ENCODE results near the gene TBCD.

Gene TBCD

DNA sequence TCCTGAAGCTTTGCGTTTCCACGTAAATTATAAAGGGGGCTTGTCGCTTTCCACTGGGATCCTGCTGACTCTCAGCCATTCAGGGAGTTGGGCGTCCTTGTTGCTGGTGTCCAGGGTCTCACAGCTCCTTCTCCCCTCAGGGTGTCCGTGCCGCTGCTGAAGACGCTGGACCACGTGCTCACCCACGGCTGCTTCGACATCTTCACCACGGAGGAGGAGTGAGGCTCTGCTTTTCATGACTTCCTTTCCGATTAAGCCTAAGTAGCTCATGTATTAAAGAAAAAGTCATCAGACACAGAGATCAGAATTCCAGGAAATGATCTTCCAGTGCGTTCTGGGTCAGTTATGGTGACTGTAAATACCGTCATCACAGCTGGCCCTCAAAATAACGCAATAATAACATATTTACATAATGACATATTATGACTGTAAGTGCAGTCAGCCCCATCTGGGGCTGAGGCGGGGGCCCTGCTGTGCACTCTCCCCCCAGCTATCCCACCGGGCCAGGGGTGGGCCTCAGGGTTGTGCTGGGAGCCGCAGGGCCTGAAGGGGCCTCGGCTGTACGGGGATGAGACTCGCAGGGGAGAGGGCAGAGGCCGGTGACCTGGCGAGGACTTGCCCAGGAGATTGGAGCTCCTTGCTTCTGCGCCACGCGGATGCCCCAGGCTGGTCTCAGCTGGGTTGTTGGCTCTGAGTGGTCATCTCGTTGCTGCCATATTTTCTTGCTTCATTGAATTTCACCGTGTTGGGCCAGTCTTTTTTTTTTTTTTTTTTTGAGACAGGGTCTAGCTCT, 180.8 kb downstream of the TBCD start:
- Histone ChIP-seq H3K4me2 (ENCODE audit: low read depth, low read length, poor library complexity, severe bottlenecking) (no peak overlapping the region), H3K36me3 (ENCODE audit: low read length) (no peaks in the 10 kb centered on the region; the same call in 1 of the 2 replicates), H3K9ac (ENCODE audit: low read length) (no peak overlapping the region), H3K9me3 (ENCODE audit: insufficient read depth, low read length) (no peaks in the 10 kb centered on the region), H3K27ac (ENCODE audit: low read depth, low read length) (no peak overlapping the region), H3K79me2 (ENCODE audit: insufficient read depth, low read length) (no peaks in the 10 kb centered on the region), H4K20me1 (ENCODE audit: low read depth, low read length) (no peaks in the 10 kb centered on the region), H3K27me3 (ENCODE audit: low read length) (no peaks in the 10 kb centered on the region), H3K9me2 (replicated peaks; ENCODE audit: insufficient read depth, low read length) (no peaks in the 10 kb centered on the region), H2AFZ (ENCODE audit: low read depth, low read length, severe bottlenecking) (no peak overlapping the region), H3K4me3 (ENCODE audit: insufficient read depth, low read length, poor library complexity, severe bottlenecking) (no peak overlapping the region), H3F3A (ENCODE audit: insufficient read depth) (no peaks in the 10 kb centered on the region)
- no peak for TF ChIP-seq EZH2phosphoT487 (conservative IDR thresholded peaks at IDR 0.05; ENCODE audit: low read length)
- TF ChIP-seq, protein P1, sequence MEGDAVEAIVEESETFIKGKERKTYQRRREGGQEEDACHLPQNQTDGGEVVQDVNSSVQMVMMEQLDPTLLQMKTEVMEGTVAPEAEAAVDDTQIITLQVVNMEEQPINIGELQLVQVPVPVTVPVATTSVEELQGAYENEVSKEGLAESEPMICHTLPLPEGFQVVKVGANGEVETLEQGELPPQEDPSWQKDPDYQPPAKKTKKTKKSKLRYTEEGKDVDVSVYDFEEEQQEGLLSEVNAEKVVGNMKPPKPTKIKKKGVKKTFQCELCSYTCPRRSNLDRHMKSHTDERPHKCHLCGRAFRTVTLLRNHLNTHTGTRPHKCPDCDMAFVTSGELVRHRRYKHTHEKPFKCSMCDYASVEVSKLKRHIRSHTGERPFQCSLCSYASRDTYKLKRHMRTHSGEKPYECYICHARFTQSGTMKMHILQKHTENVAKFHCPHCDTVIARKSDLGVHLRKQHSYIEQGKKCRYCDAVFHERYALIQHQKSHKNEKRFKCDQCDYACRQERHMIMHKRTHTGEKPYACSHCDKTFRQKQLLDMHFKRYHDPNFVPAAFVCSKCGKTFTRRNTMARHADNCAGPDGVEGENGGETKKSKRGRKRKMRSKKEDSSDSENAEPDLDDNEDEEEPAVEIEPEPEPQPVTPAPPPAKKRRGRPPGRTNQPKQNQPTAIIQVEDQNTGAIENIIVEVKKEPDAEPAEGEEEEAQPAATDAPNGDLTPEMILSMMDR (IDR thresholded peaks at IDR 0.05; ENCODE audit: insufficient read depth, low read length, poor library complexity, severe bottlenecking), result no peak

DNA sequence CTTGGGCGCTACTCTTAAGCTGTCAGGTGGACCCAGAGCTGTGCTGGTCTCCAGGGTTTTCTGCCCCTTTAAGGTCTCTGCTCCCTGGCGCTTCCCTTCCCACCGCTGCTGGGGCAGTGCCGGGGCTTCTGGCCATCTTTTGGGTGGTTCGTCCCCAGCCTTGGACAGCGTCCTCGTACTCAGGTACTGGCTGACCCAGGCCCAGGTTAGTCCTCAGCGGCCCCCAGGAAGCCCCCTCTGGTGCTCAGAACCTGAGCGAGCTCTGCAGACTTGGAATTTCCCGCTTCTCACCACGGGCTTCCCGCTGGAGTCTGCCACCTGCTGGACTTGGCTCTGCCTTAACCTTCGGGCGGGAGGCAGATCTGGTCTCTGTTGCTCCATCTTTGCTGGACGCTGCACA, 182.0 kb downstream of the TBCD start:
- H3K4me2 ChIP-seq (ENCODE audit: low read depth, low read length, poor library complexity, severe bottlenecking), result no peak overlapping the region
- H3K9me3 ChIP-seq (ENCODE audit: insufficient read depth, low read length), result no peaks in the 10 kb centered on the region
- no peaks in the 10 kb centered on the region for H3K79me2 ChIP-seq (ENCODE audit: insufficient read depth, low read length)
- no peaks in the 10 kb centered on the region for H3F3A ChIP-seq (ENCODE audit: insufficient read depth)
- H3K9ac ChIP-seq (ENCODE audit: low read length), result no peak overlapping the region
- H2AFZ ChIP-seq (ENCODE audit: low read depth, low read length, severe bottlenecking), result no peak overlapping the region
- H3K27ac ChIP-seq (ENCODE audit: low read depth, low read length), result no peak overlapping the region
- no peaks in the 10 kb centered on the region for H3K9me2 ChIP-seq (replicated peaks; ENCODE audit: insufficient read depth, low read length)
- H3K36me3 ChIP-seq (ENCODE audit: low read length), result no peaks in the 10 kb centered on the region; the same call in 1 of the 2 replicates
- H3K4me3 ChIP-seq (ENCODE audit: insufficient read depth, low read length, poor library complexity, severe bottlenecking), result no peak overlapping the region
- no peaks in the 10 kb centered on the region for H3K27me3 ChIP-seq (ENCODE audit: low read length)
- TF ChIP-seq, protein P1 (IDR thresholded peaks at IDR 0.05; ENCODE audit: insufficient read depth, low read length, poor library complexity, severe bottlenecking), result no peak
- TF ChIP-seq EZH2phosphoT487 (conservative IDR thresholded peaks at IDR 0.05; ENCODE audit: low read length), result no peak
- H4K20me1 ChIP-seq (ENCODE audit: low read depth, low read length), result no peaks in the 10 kb centered on the region

GRCh38 chr17:82935966-82936767, 184.3 kb downstream of the TBCD start:
- no peak overlapping the region for H3K4me2 ChIP-seq (ENCODE audit: low read depth, low read length, poor library complexity, severe bottlenecking)
- H3K27ac ChIP-seq (ENCODE audit: low read depth, low read length), result no peak overlapping the region
- H3K27me3 ChIP-seq (ENCODE audit: low read length), result no peaks in the 10 kb centered on the region
- H3K36me3 ChIP-seq (ENCODE audit: low read length), result no peaks in the 10 kb centered on the region; the same call in 1 of the 2 replicates
- H3K79me2 ChIP-seq (ENCODE audit: insufficient read depth, low read length), result no peaks in the 10 kb centered on the region
- H3F3A ChIP-seq (ENCODE audit: insufficient read depth), result no peaks in the 10 kb centered on the region
- no peak for TF ChIP-seq EZH2phosphoT487 (conservative IDR thresholded peaks at IDR 0.05; ENCODE audit: low read length)
- TF ChIP-seq, protein P1 (IDR thresholded peaks at IDR 0.05; ENCODE audit: insufficient read depth, low read length, poor library complexity, severe bottlenecking), result no peak
- no peak overlapping the region for H3K4me3 ChIP-seq (ENCODE audit: insufficient read depth, low read length, poor library complexity, severe bottlenecking)
- H4K20me1 ChIP-seq (ENCODE audit: low read depth, low read length), result no peaks in the 10 kb centered on the region
- no peak overlapping the region for H3K9ac ChIP-seq (ENCODE audit: low read length)
- no peaks in the 10 kb centered on the region for H3K9me2 ChIP-seq (replicated peaks; ENCODE audit: insufficient read depth, low read length)
- no peak overlapping the region for H2AFZ ChIP-seq (ENCODE audit: low read depth, low read length, severe bottlenecking)
- H3K9me3 ChIP-seq (ENCODE audit: insufficient read depth, low read length), result no peaks in the 10 kb centered on the region
